NAMALWA (cell line): Measurements from ENCODE around the gene XPC.

Experiments used
- DNase-seq: peaks from one replicate; pipeline ENCODE4 v3.0.0-alpha.2; 2015; ENCODE audit warnings: low spot score

Gene XPC

GRCh38 chr3:14170531-14171159 lies 7.8 kb downstream of the XPC start:
- no peak for DNase-seq

GRCh38 chr3:14169871-14170270 lies 8.5 kb downstream of the XPC start:
- DNase-seq, result no peak

- DNase-seq, result no peak
These were observed 9.0 kb downstream of the XPC start for GRCh38 chr3:14169435-14169834.

- DNase-seq, result no peak
These were observed 11.4 kb downstream of the XPC start for GRCh38 chr3:14166877-14167603.

GRCh38 chr3:14162178-14162577 lies 16.2 kb downstream of the XPC start:
- no peak for DNase-seq

GRCh38 chr3:14161282-14161681 lies 17.1 kb downstream of the XPC start:
- no peak for DNase-seq

- no peak for DNase-seq
These were observed 19.0 kb downstream of the XPC start for GRCh38 chr3:14159426-14159825.

- no peak for DNase-seq
These were observed 20.0 kb downstream of the XPC start for GRCh38 chr3:14158370-14158769.

- no peak for DNase-seq
These were observed 20.4 kb downstream of the XPC start for GRCh38 chr3:14157951-14158350.

- DNase-seq, result no peak
These were observed 21.4 kb downstream of the XPC start for GRCh38 chr3:14156843-14157561.

- DNase-seq, result no peak
These were observed 22.2 kb downstream of the XPC start for GRCh38 chr3:14156201-14156600.

GRCh38 chr3:14154895-14155440 lies 23.4 kb downstream of the XPC start:
- no peak for DNase-seq

- DNase-seq, result no peak
These were observed 24.1 kb downstream of the XPC start for GRCh38 chr3:14154276-14154675.

GRCh38 chr3:14153663-14154062 lies 24.7 kb downstream of the XPC start:
- DNase-seq, result no peak

- no peak for DNase-seq
These were observed 25.4 kb downstream of the XPC start for GRCh38 chr3:14152963-14153355.

- peak; percentile 53 for DNase-seq
These were observed 26.0 kb downstream of the XPC start for GRCh38 chr3:14152233-14152962.

GRCh38 chr3:14151471-14152083 lies 26.8 kb downstream of the XPC start:
- no peak for DNase-seq

GRCh38 chr3:14150491-14151230 lies 27.7 kb downstream of the XPC start:
- DNase-seq, result no peak

GRCh38 chr3:14150078-14150477 lies 28.3 kb downstream of the XPC start:
- no peak for DNase-seq

GRCh38 chr3:14148041-14148985 lies 30.1 kb downstream of the XPC start:
- DNase-seq, result no peak
